ENCODE data around the gene TUBGCP6.

TUBGCP6 gene, protein sequence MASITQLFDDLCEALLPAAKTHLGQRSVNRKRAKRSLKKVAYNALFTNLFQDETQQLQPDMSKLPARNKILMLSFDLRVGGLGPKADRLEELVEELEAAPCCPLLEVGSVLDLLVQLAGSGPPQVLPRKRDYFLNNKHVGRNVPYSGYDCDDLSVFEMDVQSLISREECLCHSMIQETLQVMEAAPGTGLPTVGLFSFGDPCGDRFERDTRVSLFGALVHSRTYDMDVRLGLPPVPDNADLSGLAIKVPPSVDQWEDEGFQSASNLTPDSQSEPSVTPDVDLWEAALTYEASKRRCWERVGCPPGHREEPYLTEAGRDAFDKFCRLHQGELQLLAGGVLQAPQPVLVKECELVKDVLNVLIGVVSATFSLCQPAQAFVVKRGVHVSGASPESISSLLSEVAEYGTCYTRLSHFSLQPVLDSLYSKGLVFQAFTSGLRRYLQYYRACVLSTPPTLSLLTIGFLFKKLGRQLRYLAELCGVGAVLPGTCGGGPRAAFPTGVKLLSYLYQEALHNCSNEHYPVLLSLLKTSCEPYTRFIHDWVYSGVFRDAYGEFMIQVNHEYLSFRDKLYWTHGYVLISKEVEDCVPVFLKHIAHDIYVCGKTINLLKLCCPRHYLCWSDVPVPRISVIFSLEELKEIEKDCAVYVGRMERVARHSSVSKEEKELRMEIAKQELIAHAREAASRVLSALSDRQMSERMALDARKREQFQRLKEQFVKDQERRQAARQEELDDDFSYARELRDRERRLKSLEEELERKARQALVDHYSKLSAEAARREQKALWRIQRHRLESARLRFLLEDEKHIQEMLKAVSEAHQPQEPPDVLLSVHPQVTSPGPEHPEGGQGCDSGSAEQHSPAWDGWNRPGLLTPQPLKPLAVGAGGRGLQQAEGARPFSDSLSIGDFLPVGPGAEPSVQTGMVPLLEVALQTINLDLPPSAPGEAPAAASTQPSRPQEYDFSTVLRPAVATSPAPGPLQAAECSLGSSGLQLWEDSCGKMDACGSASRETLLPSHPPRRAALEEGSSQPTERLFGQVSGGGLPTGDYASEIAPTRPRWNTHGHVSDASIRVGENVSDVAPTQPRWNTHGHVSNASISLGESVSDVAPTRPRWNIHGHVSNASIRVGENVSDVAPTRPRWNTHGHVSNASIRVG (N-terminal part only)

DNA sequence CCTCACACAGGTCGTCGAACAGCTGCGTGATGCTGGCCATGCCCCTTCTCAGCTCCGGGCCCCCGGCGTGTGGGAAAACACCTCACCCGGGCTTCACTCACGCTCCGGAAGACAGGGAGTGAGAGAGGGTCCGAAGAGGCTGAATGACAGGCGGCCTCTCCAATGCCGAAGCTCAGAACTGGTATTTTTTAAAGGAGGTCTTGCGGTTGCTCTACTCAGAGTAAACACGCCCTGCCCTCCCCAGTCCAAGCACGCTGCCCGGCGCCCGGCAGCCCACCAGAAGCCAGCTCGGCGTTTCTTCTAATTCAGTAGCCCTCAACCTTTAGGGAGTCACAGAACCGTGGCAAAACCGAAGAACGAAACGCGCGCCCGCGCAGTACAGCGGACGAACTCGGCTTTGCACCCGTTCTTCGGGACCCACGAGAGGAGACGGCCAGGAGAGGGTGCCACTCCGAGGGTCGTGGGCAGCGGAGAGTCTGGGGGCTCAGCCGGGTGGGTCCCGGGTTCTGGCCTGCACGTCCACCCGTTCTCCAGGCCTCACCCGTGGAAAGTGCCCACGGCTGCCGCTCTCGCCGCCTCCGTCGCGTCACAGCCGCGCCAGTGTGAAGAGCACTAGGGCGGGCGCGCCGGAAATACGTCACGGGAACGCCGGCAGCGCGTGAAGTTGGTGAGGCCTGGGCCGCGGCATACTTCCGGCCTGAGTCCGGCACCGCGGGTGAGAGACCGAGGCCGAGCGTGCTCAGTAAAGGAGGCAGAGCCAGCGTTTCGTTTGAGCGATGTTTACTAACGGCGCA, at the start of gene TUBGCP6:
Gene TUBGCP6, minus strand, starts transcription at position 604 of the 794 bp plus-strand sequence. Its CDS starts 564 bp downstream, at position 40.
- TF ChIP-seq, protein P1, sequence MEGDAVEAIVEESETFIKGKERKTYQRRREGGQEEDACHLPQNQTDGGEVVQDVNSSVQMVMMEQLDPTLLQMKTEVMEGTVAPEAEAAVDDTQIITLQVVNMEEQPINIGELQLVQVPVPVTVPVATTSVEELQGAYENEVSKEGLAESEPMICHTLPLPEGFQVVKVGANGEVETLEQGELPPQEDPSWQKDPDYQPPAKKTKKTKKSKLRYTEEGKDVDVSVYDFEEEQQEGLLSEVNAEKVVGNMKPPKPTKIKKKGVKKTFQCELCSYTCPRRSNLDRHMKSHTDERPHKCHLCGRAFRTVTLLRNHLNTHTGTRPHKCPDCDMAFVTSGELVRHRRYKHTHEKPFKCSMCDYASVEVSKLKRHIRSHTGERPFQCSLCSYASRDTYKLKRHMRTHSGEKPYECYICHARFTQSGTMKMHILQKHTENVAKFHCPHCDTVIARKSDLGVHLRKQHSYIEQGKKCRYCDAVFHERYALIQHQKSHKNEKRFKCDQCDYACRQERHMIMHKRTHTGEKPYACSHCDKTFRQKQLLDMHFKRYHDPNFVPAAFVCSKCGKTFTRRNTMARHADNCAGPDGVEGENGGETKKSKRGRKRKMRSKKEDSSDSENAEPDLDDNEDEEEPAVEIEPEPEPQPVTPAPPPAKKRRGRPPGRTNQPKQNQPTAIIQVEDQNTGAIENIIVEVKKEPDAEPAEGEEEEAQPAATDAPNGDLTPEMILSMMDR (IDR thresholded peaks at IDR 0.05; ENCODE audit: low read depth, low read length, missing control alignments) = no peak
- DNase-seq (ENCODE audit: extremely low read depth, low read depth) = peak; percentile 52

DNA sequence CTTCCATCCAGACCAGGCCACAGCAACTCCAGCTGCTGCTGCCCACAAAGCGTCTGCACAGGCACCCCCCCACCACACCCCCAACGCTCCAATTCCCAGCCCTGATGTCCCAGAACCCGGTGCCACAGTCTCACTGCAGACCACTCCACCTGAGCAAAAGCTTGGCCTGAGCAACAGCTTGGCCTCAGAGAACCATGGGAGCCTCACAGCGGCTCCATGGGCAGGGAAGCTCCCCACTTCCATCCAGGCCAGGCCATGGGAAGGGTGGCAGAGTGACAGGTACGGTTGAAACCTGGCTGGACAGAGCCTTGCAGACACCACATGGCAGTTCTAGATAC, 49.5 kb upstream of the TUBGCP6 start:
- H3K4me3 ChIP-seq (replicated peaks; ENCODE audit: low read depth, low read length) = peak overlapping the region; percentile 32
- TF ChIP-seq, protein P1 (IDR thresholded peaks at IDR 0.05; ENCODE audit: low read depth, low read length, missing control alignments) = no peak
- DNase-seq (ENCODE audit: extremely low read depth, low read depth) = no peak

More for the DNA sequence above, at the start of gene TUBGCP6:
- peak within 1 kb of the TSS; percentile 95 for H3K4me3 ChIP-seq (replicated peaks; ENCODE audit: low read depth, low read length)

DNA sequence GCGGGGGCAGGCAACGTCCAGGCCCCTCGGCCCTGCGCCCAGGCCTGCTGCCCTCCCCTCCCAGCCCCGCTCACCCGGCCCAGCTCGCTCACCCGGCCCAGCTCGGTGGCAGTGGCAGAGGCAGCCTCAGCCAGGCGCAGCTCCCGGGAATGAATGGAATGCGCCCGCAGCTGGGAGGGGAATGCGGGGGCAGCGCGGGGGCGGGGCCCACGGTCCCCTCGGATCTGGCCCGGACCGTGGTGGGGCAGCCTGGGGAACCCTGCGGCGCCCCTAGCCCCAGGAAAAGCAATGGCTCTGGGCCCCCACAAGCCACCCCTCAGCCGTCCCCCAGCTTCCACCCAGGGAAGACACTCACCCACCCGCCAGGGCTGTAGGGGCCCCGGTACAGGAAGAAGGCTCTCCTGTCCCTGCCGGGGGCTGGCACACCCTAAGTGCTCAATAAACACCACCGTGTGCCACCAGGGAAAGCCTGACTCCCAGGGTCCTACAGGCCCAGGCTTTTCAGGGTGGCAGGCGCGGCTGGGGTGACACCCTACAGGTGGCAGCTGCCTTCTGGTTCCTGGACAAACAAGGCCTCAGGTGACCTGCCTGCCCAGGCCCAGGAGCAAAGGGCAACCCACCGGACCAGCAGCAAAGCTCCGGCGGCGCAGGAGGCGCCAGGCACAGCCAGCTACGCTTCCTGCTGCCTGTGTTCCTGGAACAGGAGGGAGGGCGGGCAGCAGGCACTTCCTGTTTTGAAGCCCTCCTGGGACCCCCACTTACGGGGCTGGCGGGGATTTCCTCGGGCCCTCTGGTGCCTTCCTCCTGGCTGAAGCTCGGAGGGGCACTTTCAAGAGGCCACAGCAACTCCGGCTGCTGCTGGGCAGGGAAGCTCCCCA, 48.9 kb upstream of the TUBGCP6 start:
- TF ChIP-seq, protein P1 (IDR thresholded peaks at IDR 0.05; ENCODE audit: low read depth, low read length, missing control alignments) = no peak
- peak overlapping the region; percentile 32 for H3K4me3 ChIP-seq (replicated peaks; ENCODE audit: low read depth, low read length)
- no peak for DNase-seq (ENCODE audit: extremely low read depth, low read depth)

GRCh38 chr22:50292643-50293440, 48.0 kb upstream of the TUBGCP6 start:
- peak overlapping the region; percentile 32 for H3K4me3 ChIP-seq (replicated peaks; ENCODE audit: low read depth, low read length)

More at GRCh38 chr22:50292643-50293440, 48.0 kb upstream of the TUBGCP6 start:
- DNase-seq (ENCODE audit: extremely low read depth, low read depth) = no peak
- TF ChIP-seq, protein P1 (IDR thresholded peaks at IDR 0.05; ENCODE audit: low read depth, low read length, missing control alignments) = no peak

All from HFF-Myc (cell line).